Ishikawa (cell line): ENCODE data around the gene PLEKHA7.

Source experiments
- CREB1 ChIP-seq: IDR thresholded peaks from 2 replicates; pipeline ENCODE4 v1.6.1; 2012; ENCODE audit warnings: low read depth
- MAX ChIP-seq: IDR thresholded peaks from 2 replicates; pipeline ENCODE4 v1.6.1; 2012
- RAD21 ChIP-seq: IDR thresholded peaks from 2 replicates; pipeline ENCODE4 v1.6.1; 2012; ENCODE audit warnings: low read depth
- ZBTB7A ChIP-seq: IDR thresholded peaks from 2 replicates; pipeline ENCODE4 v1.6.1; 2012; ENCODE audit warnings: low read depth

DNA sequence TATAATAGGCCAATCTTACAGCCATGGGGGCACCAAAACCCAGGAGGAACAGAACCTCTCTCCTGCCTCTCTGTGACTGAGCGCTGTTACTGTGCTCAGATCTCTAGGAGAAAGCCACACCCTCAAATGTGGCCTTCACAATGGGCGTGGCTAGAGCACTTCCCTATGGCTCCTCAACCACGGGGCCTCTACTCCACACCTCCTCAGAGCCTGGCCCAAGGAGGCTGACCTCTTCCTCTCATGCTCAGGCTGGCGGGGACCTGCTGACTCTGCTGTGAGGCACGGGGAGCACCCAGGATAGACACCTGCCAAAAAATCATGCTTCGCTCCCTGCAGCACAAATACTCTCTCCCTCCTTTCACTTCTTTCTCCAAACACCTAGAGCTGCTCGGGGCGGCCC lies 234.8 kb downstream of the PLEKHA7 start:
- TF ChIP-seq ZBTB7A, result no peak
- no peak for TF ChIP-seq MAX
- TF ChIP-seq RAD21, result no peak
- TF ChIP-seq CREB1, result no peak
